Stimulated activated CD8-positive, alpha-beta memory T cell treated with anti-CD3 and anti-CD28 coated beads, Interleukin-7, amount 100 ng/mL, for 4 hours (primary cell): ENCODE measurements around the gene SEC22B.
"Not testable (repeated sequence)": the region's sequence is repeated elsewhere in the genome, so short reads cannot be mapped to it uniquely, and the experiment has no call there.

ENCODE experiments used
- DNase-seq, 2 donors: peaks; one replicate each; pipeline ENCODE4 v3.0.0-alpha.2; 2020; ENCODE audit warnings: low read depth in 2 of 2

SEC22B gene

DNA sequence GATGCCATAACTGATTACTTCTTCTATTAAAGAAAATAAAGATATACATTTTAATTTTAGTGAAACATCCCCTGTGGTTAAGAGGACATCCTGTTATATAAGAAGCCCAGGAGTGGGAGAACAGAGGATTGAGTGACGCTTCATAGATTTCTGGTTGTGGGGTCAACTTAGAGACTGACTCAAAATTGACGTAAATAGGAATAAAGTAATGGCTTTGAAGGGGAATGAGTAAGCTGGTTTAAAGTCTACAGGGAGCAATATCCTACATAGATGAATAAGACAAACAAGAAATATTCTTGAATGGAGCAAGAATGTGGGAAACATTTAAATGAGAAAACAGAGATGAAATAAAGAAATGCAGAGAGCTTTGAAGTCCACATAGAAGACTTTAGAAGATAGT is 60.2 kb downstream of the SEC22B start:
- not testable (repeated sequence) for DNase-seq

DNA sequence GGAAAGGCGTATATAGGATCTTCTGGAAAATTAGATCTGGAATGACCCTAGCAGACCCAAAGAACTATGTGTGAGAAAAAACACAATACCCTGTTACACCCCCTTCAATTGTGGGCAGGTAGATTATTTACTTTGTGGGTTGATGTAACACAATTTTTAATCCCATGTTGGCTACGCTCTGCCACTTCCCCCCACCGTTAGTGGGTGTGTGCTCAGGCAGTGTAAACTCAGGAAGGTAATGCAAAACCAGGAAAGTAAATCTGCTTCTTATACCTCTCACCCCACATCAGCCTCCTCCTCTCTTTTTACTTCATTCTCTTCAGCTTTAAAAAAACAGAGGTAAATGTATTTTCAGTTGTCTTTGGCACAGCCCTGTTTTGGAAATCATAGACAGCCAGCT is 63.2 kb downstream of the SEC22B start:
- not testable (repeated sequence) for DNase-seq

DNA sequence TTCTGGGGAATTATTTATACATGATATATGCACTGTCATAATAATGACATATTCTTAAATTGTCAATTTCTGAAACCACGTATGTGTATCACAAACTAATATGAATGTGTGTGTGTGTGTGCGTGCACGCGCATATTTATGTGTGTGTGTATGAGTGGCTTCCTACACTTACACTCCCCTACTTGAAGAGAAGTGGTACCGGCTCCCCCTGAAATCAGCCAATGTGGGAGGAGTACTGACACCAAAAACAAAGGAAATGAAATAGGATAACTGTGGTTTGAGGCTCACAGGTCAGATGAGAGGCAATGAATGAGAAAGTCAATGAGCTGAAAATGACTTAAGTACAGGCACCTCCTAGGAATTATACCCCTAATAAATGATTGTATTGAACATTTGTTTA is 64.1 kb downstream of the SEC22B start:
- not testable (repeated sequence) for DNase-seq

DNA sequence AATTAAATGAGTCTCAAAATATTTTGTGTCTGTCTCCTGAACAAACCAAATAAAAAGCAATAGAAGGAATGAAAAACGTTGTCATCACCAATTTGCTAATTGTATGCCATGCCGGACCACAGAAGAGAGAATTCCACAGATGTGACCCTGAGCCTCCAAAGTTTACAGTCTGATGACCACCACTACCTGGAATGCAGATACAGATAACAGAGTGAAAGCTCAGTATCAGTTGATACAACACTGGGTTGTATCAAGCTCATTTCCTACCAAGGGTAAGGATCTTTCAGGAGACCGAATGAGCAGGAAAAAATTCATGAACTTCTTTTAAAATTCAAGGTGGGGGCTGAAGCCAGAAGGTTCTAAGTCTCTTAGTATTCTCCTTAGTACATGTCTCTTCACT is 64.5 kb downstream of the SEC22B start:
- DNase-seq = not testable (repeated sequence)

DNA sequence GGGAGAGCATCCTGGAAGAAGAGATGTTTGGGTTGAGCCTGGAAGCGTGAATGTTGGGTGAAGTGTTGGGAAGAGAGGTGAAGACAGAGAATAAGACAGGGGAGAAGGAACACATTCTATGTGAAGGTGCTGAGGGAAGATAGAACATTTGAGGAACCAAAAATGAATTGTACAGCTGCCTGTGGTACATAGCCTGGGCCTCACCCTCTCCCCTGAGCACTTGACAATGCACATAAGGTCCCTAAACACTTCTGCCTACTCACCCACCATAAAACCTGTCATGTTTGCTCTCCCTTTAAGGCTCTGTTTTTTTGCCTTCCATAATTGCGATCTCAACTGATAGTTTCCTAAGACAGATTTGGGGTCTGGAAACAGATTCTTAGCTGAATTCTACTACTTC is 65.3 kb downstream of the SEC22B start:
- DNase-seq = not testable (repeated sequence)

DNA sequence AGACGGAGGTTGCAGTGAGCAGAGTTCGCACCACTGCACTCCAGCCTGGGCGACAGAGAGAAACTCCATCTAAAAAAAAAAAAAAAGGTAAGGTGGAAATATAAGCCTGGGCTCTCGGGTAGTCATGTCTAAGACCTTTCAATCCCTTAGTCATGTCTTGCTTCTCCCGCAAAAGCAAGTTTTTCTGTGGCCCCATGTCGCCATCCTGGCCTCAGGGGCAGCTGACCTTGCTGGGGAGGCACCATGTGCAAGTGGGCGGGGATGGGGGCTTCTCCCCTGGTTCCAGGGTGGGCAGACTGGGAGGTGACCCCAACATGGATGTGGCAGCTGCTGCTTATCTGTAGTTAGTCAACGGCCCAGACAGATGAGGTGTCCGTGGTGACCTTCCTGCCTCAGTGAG is 66.7 kb downstream of the SEC22B start:
- DNase-seq = not testable (repeated sequence)

DNA sequence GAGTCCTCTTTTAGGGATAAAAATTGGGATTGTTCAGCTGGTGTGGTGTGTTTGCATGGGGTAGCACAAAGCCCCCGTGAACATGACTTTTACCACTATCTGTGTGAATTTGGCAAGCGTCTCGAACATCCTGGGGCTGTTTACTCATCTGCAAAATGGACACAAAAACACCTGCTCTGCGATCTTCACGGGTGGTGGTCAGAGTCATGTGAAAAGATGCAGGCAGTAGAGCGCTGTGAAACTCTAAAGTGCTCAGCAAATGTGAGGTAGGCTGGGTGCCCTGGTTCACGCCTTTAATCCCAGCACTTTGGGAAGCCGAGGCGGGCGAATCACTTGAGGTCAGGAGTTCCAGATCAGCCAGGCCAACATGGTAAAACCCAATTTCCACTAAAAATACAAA is 67.1 kb downstream of the SEC22B start:
- not testable (repeated sequence) for DNase-seq

DNA sequence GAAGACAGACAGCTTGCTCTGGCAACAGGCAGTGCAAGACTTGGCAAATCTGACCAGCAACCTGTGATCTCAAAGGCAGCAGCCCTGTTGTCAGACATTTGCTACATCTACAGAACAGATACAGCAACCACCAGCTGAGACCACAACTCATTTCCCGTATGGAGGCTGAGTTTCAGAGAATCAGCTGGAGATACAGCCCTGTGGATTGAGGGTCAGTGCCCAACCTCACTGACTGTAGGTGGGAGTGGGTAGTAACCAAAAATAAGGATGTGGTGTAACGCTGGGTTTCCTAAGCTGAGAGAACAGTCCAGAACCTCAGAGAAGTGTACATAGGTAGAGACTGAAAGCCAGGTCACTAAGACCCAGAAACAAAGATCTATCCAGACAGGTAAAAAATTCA is 71.0 kb downstream of the SEC22B start:
- not testable (repeated sequence) for DNase-seq

DNA sequence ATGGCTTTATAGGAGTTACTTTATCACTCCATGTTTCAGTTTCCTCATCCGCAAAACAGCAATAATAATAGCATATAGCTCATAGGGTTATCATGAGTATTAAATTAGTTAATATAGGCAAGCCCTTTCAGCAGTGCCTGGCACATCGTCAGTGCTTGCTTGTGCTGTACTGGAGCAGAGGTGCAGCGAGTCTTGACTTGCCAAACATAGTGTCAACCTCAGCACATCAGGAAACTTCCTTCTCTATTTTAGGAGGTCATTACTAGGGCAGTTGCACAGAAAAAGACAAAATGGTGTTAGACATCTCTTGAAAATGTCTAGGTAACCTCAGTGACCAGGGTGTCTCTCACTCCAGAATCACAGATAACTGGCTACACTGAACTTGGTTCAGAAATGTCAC is 72.6 kb downstream of the SEC22B start:
- DNase-seq = not testable (repeated sequence)

DNA sequence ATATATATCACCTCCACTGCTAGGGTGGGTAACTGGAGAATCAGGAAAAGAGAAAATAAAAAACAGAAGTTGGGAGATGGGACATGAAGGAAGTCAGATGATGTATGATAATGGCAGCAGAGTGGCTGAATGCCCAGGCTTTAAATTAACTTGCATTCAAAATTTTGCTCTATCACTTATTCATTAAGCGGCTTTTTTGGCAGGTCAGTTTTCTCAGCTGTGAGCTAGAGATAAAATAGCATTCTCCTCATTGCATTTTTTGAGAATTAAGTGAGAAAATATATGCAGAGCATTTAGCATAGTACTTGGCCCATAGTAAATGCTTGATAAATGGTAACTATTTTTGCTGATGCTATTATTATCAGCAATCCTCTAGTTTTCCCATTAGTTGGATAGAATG is 74.7 kb downstream of the SEC22B start:
- DNase-seq = not testable (repeated sequence)
